HL-60 (cell line): Measurements from ENCODE around the gene LRMDA.

Experiments
- DNase-seq, 2 experiments: peaks; one replicate each; pipeline ENCODE4 v3.0.0-alpha.2; 2010 to 2020; ENCODE audit warnings: low read depth in 1 of 2, low spot score in 1 of 2
- H3K27ac ChIP-seq: fragments of 250-450 bp; sonication (Bioruptor Pico); replicated peaks from 2 replicates; pipeline ENCODE4 v1.5.1; 2020; ENCODE audit warnings: mild to moderate bottlenecking, moderate library complexity
- H3K27me3 ChIP-seq: fragments of 250-450 bp; sonication (Bioruptor Pico); 2 replicates; pipeline ENCODE4 v1.5.1; 2021; ENCODE audit warnings: mild to moderate bottlenecking, moderate library complexity; ENCODE audit not compliant: insufficient read depth, poor library complexity, severe bottlenecking
- H3K4me3 ChIP-seq: replicated peaks from 2 replicates; pipeline ENCODE4 v1.5.1; 2011; ENCODE audit warnings: mild to moderate bottlenecking, control low read depth, low read length; ENCODE audit not compliant: insufficient read depth
- GABPA ChIP-seq: IDR thresholded peaks from 2 replicates; pipeline ENCODE4 v1.6.1; 2012; ENCODE audit warnings: low read depth
- POLR2AphosphoS5 ChIP-seq: IDR thresholded peaks from 2 replicates; pipeline ENCODE4 v1.6.1; 2012; ENCODE audit warnings: low read depth
- SPI1 ChIP-seq: IDR thresholded peaks from 2 replicates; pipeline ENCODE4 v1.6.1; 2012; ENCODE audit warnings: low read depth, mild to moderate bottlenecking, borderline replicate concordance
- TF ChIP-seq, protein P1 (sequence below): IDR thresholded peaks from one replicate; pipeline ENCODE4 v1.5.1; 2011; ENCODE audit warnings: low read length, control low read depth, inconsistent platforms; ENCODE audit not compliant: insufficient read depth
- TF ChIP-seq, protein P2 (sequence below): IDR thresholded peaks from 2 replicates; pipeline ENCODE4 v1.6.1; 2012; ENCODE audit warnings: low read depth; ENCODE audit not compliant: insufficient replicate concordance

LRMDA gene

DNA sequence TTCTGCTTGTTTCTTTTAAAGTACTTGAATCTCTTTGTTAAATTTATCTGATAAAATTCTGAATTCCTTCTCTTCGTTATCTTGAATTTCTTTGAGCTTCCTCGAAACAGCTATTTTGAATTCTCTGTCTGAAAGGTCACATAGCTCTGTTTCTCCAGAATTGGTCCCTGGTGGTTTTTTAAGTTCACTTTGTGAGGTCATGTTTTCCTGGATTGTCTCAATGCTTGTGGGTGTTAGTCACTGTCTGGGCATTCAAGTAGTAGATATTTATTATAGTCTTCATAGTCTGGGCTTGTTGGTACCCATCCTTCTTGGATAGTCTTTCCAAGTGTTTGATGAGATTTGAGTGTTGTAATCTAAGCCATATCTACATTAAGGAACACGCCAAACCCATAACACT is 1060.6 kb downstream of the LRMDA start:
- DNase-seq = no peak
- Histone ChIP-seq H3K27me3 (no peaks in the 10 kb centered on the region), H3K27ac (no peak overlapping the region), H3K4me3 (no peak overlapping the region)
- no peak for TF ChIP-seq POLR2AphosphoS5
- TF ChIP-seq, protein P1, sequence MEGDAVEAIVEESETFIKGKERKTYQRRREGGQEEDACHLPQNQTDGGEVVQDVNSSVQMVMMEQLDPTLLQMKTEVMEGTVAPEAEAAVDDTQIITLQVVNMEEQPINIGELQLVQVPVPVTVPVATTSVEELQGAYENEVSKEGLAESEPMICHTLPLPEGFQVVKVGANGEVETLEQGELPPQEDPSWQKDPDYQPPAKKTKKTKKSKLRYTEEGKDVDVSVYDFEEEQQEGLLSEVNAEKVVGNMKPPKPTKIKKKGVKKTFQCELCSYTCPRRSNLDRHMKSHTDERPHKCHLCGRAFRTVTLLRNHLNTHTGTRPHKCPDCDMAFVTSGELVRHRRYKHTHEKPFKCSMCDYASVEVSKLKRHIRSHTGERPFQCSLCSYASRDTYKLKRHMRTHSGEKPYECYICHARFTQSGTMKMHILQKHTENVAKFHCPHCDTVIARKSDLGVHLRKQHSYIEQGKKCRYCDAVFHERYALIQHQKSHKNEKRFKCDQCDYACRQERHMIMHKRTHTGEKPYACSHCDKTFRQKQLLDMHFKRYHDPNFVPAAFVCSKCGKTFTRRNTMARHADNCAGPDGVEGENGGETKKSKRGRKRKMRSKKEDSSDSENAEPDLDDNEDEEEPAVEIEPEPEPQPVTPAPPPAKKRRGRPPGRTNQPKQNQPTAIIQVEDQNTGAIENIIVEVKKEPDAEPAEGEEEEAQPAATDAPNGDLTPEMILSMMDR = no peak
- no peak for TF ChIP-seq GABPA
- TF ChIP-seq, protein P2, sequence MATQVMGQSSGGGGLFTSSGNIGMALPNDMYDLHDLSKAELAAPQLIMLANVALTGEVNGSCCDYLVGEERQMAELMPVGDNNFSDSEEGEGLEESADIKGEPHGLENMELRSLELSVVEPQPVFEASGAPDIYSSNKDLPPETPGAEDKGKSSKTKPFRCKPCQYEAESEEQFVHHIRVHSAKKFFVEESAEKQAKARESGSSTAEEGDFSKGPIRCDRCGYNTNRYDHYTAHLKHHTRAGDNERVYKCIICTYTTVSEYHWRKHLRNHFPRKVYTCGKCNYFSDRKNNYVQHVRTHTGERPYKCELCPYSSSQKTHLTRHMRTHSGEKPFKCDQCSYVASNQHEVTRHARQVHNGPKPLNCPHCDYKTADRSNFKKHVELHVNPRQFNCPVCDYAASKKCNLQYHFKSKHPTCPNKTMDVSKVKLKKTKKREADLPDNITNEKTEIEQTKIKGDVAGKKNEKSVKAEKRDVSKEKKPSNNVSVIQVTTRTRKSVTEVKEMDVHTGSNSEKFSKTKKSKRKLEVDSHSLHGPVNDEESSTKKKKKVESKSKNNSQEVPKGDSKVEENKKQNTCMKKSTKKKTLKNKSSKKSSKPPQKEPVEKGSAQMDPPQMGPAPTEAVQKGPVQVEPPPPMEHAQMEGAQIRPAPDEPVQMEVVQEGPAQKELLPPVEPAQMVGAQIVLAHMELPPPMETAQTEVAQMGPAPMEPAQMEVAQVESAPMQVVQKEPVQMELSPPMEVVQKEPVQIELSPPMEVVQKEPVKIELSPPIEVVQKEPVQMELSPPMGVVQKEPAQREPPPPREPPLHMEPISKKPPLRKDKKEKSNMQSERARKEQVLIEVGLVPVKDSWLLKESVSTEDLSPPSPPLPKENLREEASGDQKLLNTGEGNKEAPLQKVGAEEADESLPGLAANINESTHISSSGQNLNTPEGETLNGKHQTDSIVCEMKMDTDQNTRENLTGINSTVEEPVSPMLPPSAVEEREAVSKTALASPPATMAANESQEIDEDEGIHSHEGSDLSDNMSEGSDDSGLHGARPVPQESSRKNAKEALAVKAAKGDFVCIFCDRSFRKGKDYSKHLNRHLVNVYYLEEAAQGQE = no peak
- TF ChIP-seq SPI1 = no peak

DNA sequence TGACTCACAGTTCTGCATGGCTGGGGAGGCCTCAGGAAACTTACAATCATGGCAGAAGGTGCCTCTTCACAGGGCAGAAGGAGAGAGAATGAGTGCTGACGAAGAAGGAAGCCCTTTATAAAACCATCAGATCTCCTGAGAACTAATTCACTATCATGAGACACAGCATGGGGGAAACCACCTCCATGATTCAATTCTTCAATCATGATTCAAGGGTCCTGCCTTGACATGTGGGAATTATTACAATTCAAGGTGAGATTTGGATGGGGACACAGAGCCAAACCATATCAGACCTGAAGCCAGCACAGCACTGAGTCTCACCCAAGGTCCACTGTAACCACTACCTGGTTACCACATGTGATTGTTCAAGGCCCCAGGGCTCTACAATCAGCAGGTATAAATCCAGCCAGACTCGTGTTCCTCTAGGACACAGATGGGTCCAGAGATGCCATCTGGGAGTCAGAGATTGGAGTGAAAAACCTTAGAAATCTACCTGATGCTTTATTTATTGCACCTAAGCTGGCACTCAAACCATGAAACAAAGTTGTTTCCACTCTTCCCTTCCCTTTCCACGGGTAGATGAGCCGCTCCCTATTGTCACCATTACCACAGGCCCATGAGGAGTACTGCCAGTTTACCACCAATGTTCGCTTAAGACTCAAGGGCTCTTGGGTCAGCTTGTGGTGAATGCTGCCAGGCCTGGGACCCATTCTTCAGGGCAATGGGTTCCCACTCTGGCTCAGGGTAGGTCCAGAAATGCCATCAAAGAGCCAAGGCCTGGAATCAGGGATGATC is 1061.5 kb downstream of the LRMDA start:
- no peak overlapping the region for H3K4me3 ChIP-seq
- H3K27me3 ChIP-seq = no peaks in the 10 kb centered on the region
- no peak overlapping the region for H3K27ac ChIP-seq
- TF ChIP-seq, protein P2 = no peak
- no peak for TF ChIP-seq POLR2AphosphoS5
- TF ChIP-seq GABPA = no peak
- no peak for TF ChIP-seq SPI1
- TF ChIP-seq, protein P1 = no peak
- no peak for DNase-seq

- H3K27me3 ChIP-seq = no peaks in the 10 kb centered on the region
- H3K27ac ChIP-seq = no peak overlapping the region
- DNase-seq = no peak
- TF ChIP-seq, protein P2 = no peak
- TF ChIP-seq GABPA (no peak), POLR2AphosphoS5 (no peak), SPI1 (no peak)
- TF ChIP-seq, protein P1 = no peak
- no peak overlapping the region for H3K4me3 ChIP-seq
Observed at GRCh38 chr10:76497666-76498065, 1066.2 kb downstream of the LRMDA start.
